SU-DHL-6 (cell line): Measurements from ENCODE around the gene SDK1.

ENCODE experiments used
- H2AFZ ChIP-seq: fragments of 200-600 bp; sonication (generic); 2 replicates; pipeline ENCODE4 v1.6.1; 2014; ENCODE audit warnings: low read depth, mild to moderate bottlenecking, moderate library complexity, mixed read lengths, antibody characterized with exemption, low read length; ENCODE audit not compliant: severe bottlenecking
- H3F3A ChIP-seq: fragments of 200-600 bp; shearing (Covaris generic); 2 replicates; pipeline ENCODE4 v1.6.0; 2016; ENCODE audit warnings: antibody characterized with exemption, mild to moderate bottlenecking; ENCODE audit not compliant: insufficient read depth
- H3K27ac ChIP-seq: fragments of 200-600 bp; sonication (generic); 2 replicates; pipeline ENCODE4 v1.5.1; 2016; ENCODE audit warnings: low read depth, mild to moderate bottlenecking, low read length, moderate library complexity, mixed read lengths
- H3K27me3 ChIP-seq: fragments of 200-600 bp; sonication (generic), shearing (Covaris generic); 2 replicates; pipeline ENCODE4 v1.6.0; 2014; ENCODE audit warnings: mild to moderate bottlenecking, low read length
- H3K36me3 ChIP-seq: fragments of 200-600 bp; sonication (generic); 2 replicates; pipeline ENCODE4 v1.6.1; 2014; ENCODE audit warnings: mild to moderate bottlenecking, low read length, mixed read lengths
- H3K4me2 ChIP-seq: fragments of 300-600, 200-600 bp; shearing (Covaris generic), sonication (generic); 2 replicates; pipeline ENCODE4 v1.6.0; 2014; ENCODE audit warnings: low read length, low read depth, mild to moderate bottlenecking; ENCODE audit not compliant: poor library complexity, severe bottlenecking
- H3K4me3 ChIP-seq: fragments of 200-600 bp; sonication (generic); 2 replicates; pipeline ENCODE4 v1.5.1; 2014; ENCODE audit warnings: antibody characterized with exemption, low read length, mild to moderate bottlenecking, mixed read lengths; ENCODE audit not compliant: insufficient read depth, poor library complexity, severe bottlenecking
- H3K79me2 ChIP-seq: fragments of 200-600 bp; sonication (generic); 2 replicates; pipeline ENCODE4 v1.6.1; 2014; ENCODE audit warnings: mild to moderate bottlenecking, low read length, moderate library complexity; ENCODE audit not compliant: insufficient read depth
- H3K9ac ChIP-seq: fragments of 200-600 bp; sonication (generic); 2 replicates; pipeline ENCODE4 v1.7.0; 2014; ENCODE audit warnings: mild to moderate bottlenecking, low read length
- H3K9me2 ChIP-seq: fragments of 200-600 bp; sonication (generic); replicated peaks from 2 replicates; pipeline ENCODE4 v1.6.1; 2014; ENCODE audit warnings: low read length; ENCODE audit not compliant: insufficient read depth
- H3K9me3 ChIP-seq: fragments of 200-600 bp; sonication (generic); 2 replicates; pipeline ENCODE4 v1.6.1; 2014; ENCODE audit warnings: low read length, mixed read lengths; ENCODE audit not compliant: insufficient read depth
- H4K20me1 ChIP-seq: fragments of 200-600 bp; sonication (generic); 2 replicates; pipeline ENCODE4 v1.6.1; 2014; ENCODE audit warnings: low read depth, mild to moderate bottlenecking, antibody characterized with exemption, low read length, moderate library complexity, mixed read lengths
- EZH2phosphoT487 ChIP-seq: fragments of 200-600 bp; sonication (generic), shearing (Covaris generic); conservative IDR thresholded peaks from 2 replicates; pipeline ENCODE4 v1.6.1; 2018; ENCODE audit warnings: mild to moderate bottlenecking, antibody characterized with exemption, low read length, moderate library complexity, mixed read lengths
- TF ChIP-seq, protein P1 (sequence below): fragments of 200-600 bp; sonication (generic); IDR thresholded peaks from one replicate; pipeline ENCODE4 v1.5.1; 2017; ENCODE audit warnings: antibody characterized with exemption, mild to moderate bottlenecking, low read length, moderate library complexity; ENCODE audit not compliant: insufficient read depth, poor library complexity, severe bottlenecking

SDK1 gene

GRCh38 chr7:3914051-3914775, 613.2 kb downstream of the SDK1 start:
- no peak overlapping the region for H3K27ac ChIP-seq
- H3K9me2 ChIP-seq: no peaks in the 10 kb centered on the region
- no peak overlapping the region for H3K4me2 ChIP-seq
- TF ChIP-seq, protein P1, sequence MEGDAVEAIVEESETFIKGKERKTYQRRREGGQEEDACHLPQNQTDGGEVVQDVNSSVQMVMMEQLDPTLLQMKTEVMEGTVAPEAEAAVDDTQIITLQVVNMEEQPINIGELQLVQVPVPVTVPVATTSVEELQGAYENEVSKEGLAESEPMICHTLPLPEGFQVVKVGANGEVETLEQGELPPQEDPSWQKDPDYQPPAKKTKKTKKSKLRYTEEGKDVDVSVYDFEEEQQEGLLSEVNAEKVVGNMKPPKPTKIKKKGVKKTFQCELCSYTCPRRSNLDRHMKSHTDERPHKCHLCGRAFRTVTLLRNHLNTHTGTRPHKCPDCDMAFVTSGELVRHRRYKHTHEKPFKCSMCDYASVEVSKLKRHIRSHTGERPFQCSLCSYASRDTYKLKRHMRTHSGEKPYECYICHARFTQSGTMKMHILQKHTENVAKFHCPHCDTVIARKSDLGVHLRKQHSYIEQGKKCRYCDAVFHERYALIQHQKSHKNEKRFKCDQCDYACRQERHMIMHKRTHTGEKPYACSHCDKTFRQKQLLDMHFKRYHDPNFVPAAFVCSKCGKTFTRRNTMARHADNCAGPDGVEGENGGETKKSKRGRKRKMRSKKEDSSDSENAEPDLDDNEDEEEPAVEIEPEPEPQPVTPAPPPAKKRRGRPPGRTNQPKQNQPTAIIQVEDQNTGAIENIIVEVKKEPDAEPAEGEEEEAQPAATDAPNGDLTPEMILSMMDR: no peak
- TF ChIP-seq EZH2phosphoT487: no peak
- no peak overlapping the region for H2AFZ ChIP-seq
- H3K9ac ChIP-seq: no peak overlapping the region
- no peaks in the 10 kb centered on the region for H3K27me3 ChIP-seq
- no peaks in the 10 kb centered on the region for H4K20me1 ChIP-seq
- H3K36me3 ChIP-seq: no peaks in the 10 kb centered on the region
- H3K4me3 ChIP-seq: no peak overlapping the region
- no peaks in the 10 kb centered on the region for H3K9me3 ChIP-seq
- H3K79me2 ChIP-seq: no peaks in the 10 kb centered on the region
- H3F3A ChIP-seq: no peaks in the 10 kb centered on the region

DNA sequence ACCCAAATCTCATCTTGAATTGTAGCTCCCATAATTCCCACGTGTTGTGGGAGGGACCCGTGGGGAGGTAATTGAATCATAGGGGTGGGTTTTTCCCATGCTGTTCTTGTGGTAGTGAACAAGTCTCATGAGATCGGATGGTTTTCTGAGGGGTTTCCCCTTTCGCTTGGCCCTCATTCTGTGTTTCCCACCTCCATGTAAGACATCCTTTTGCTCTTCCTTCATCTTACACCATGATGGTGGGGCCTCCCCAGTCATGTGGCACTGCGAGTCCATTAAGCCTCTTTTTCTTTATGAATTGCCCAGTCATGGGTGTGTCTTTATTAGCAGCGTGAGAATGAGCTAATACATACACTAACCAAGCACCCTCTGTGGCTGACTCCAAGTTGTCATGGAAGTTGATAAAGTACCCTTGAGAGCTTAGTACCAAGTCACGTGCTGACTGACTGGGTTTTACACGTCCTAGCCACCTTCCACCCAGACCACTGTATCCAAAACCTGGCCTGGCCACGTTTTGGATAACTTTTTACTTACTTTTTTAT, 614.4 kb downstream of the SDK1 start:
- H3K36me3 ChIP-seq: no peaks in the 10 kb centered on the region
- H3K9ac ChIP-seq: no peak overlapping the region
- H3K27me3 ChIP-seq: no peaks in the 10 kb centered on the region
- H3K4me3 ChIP-seq: no peak overlapping the region
- no peaks in the 10 kb centered on the region for H4K20me1 ChIP-seq
- H3K27ac ChIP-seq: no peak overlapping the region
- H3K4me2 ChIP-seq: no peak overlapping the region
- H3F3A ChIP-seq: no peaks in the 10 kb centered on the region
- no peaks in the 10 kb centered on the region for H3K79me2 ChIP-seq
- no peak overlapping the region for H2AFZ ChIP-seq
- no peaks in the 10 kb centered on the region for H3K9me2 ChIP-seq
- TF ChIP-seq EZH2phosphoT487: no peak
- no peaks in the 10 kb centered on the region for H3K9me3 ChIP-seq

- no peak for TF ChIP-seq EZH2phosphoT487
- TF ChIP-seq, protein P1: no peak
- Histone ChIP-seq H3K4me2 (no peak overlapping the region), H3K4me3 (no peak overlapping the region), H3K79me2 (no peaks in the 10 kb centered on the region), H3K36me3 (no peaks in the 10 kb centered on the region), H3K27me3 (no peaks in the 10 kb centered on the region), H2AFZ (no peak overlapping the region), H3K9ac (no peak overlapping the region), H3K27ac (no peak overlapping the region), H3K9me2 (no peaks in the 10 kb centered on the region), H4K20me1 (no peaks in the 10 kb centered on the region), H3F3A (no peaks in the 10 kb centered on the region), H3K9me3 (no peaks in the 10 kb centered on the region)
These were observed 615.1 kb downstream of the SDK1 start for GRCh38 chr7:3916146-3916545.

- TF ChIP-seq, protein P1: no peak
- no peak for TF ChIP-seq EZH2phosphoT487
- no peaks in the 10 kb centered on the region for H3F3A ChIP-seq
- no peak overlapping the region for H3K9ac ChIP-seq
- no peak overlapping the region for H3K4me3 ChIP-seq
- no peaks in the 10 kb centered on the region for H3K79me2 ChIP-seq
- no peak overlapping the region for H3K4me2 ChIP-seq
- H3K27ac ChIP-seq: no peak overlapping the region
- H3K9me3 ChIP-seq: no peaks in the 10 kb centered on the region
- no peaks in the 10 kb centered on the region for H3K36me3 ChIP-seq
- H4K20me1 ChIP-seq: no peaks in the 10 kb centered on the region
- no peaks in the 10 kb centered on the region for H3K27me3 ChIP-seq
- H3K9me2 ChIP-seq: no peaks in the 10 kb centered on the region
- H2AFZ ChIP-seq: no peak overlapping the region
These were observed 616.4 kb downstream of the SDK1 start for GRCh38 chr7:3917436-3917835.
